GM12878 (cell line): ENCODE results near the gene FGGY. TPM values are rescaled to one million over a fixed set of nuclear protein-coding genes. Genes with fewer than 3 reads are reported as not detected.

ENCODE experiments used
- ATAC-seq: fragments of 200-7000 bp; cut with Tn5 transposase; 3 replicates; pipeline ENCODE4 v1.9.1; 2020; ENCODE audit warnings: mild to moderate bottlenecking, moderate library complexity
- BruUV-seq: library from RNA; stranded (reverse); fragments of 400-500 nt; replicated peaks from 2 replicates; lab custom pipeline; 2021; lab: Mats Ljungman, UMichigan
- CTCF ChIA-PET: fragments of 300-600 bp; sonication (Branson Sonifier 250); formaldehyde crosslinking; extraction: SDS; loops from one replicate; lab custom pipeline; 2021; ENCODE audit warnings: inconsistent platforms; lab: Yijun Ruan, JAX
- POLR2A ChIA-PET: fragments of 350-600 bp; formaldehyde crosslinking; extraction: SDS; loops from one replicate; lab custom pipeline; 2021; ENCODE audit warnings: inconsistent platforms; lab: Charles Lee
- RAD21 ChIA-PET: fragments of 300-600 bp; sonication (Branson Sonifier 250); formaldehyde crosslinking; loops from one replicate; lab custom pipeline; 2023; ENCODE audit warnings: antibody characterized with exemption; ENCODE audit not compliant: unreplicated experiment; lab: Charles Lee
- SMC1A ChIA-PET: fragments of 300-600 bp; sonication (Branson Sonifier 250); formaldehyde crosslinking; loops from one replicate; lab custom pipeline; 2023; ENCODE audit not compliant: unreplicated experiment, uncharacterized antibody; lab: Charles Lee
- DNase-seq: peaks from one replicate; pipeline ENCODE4 v3.0.0-alpha.2; 2011; ENCODE audit warnings: low read depth, low spot score
- FAIRE-seq: peaks from 3 replicates; lab custom pipeline; 2011; peaks lifted over from hg19 to GRCh38; lab: Jason Lieb, UNC
- H2AFZ ChIP-seq: 2 replicates; pipeline ENCODE4 v1.6.0; 2011; ENCODE audit warnings: low read depth, low read length, control low read depth; ENCODE audit not compliant: control insufficient read depth
- H3K27ac ChIP-seq: 2 replicates; pipeline ENCODE4 v1.5.1; 2011; ENCODE audit warnings: control low read depth; ENCODE audit not compliant: control insufficient read depth, insufficient read depth
- H3K27me3 ChIP-seq, 2 experiments: replicated peaks in 1 of 2; 2 replicates each; pipeline versions ENCODE4 v1.6.0 to v1.6.1; 2011; ENCODE audit warnings: low read length in 1 of 2; ENCODE audit not compliant: control insufficient read depth in 2 of 2, insufficient read depth in 2 of 2
- H3K36me3 ChIP-seq, 2 experiments: 2 replicates each; pipeline ENCODE4 v1.5.1; 2011; ENCODE audit warnings: low read length in 1 of 2; ENCODE audit not compliant: control insufficient read depth in 2 of 2, insufficient read depth in 2 of 2
- H3K4me1 ChIP-seq: 2 replicates; pipeline ENCODE4 v1.6.1; 2011; ENCODE audit warnings: mild to moderate bottlenecking, low read length, moderate library complexity, mixed read lengths; ENCODE audit not compliant: control insufficient read depth, insufficient read depth
- H3K4me2 ChIP-seq: 2 replicates; pipeline ENCODE4 v1.6.0; 2011; ENCODE audit warnings: control low read depth; ENCODE audit not compliant: control insufficient read depth, insufficient read depth
- H3K4me3 ChIP-seq: fragments of 200-600 bp; sonication (generic); 2 replicates; pipeline ENCODE4 v1.5.1; 2016
- H3K79me2 ChIP-seq: 2 replicates; pipeline ENCODE4 v1.6.0; 2011; ENCODE audit warnings: low read length; ENCODE audit not compliant: control insufficient read depth, insufficient read depth
- H3K9ac ChIP-seq: 2 replicates; pipeline ENCODE4 v1.8.0; 2011; ENCODE audit warnings: low read length, control low read depth, mixed read lengths; ENCODE audit not compliant: control insufficient read depth, insufficient read depth
- H3K9me3 ChIP-seq: replicated peaks from 3 replicates; pipeline ENCODE4 v1.5.1; 2011; ENCODE audit warnings: mild to moderate bottlenecking, low read length; ENCODE audit not compliant: control insufficient read depth, insufficient read depth
- H4K20me1 ChIP-seq: 2 replicates; pipeline ENCODE4 v1.6.0; 2011; ENCODE audit not compliant: control insufficient read depth, insufficient read depth
- FOXM1 ChIP-seq: IDR thresholded peaks from 2 replicates; pipeline ENCODE4 v1.6.1; 2012; ENCODE audit warnings: low read depth, mild to moderate bottlenecking, inconsistent platforms, low read length, moderate library complexity
- IKZF2 ChIP-seq, 2 experiments: fragments of 450-650 bp; IDR thresholded peaks; 2 replicates each; pipeline ENCODE4 v1.6.1; 2017; ENCODE audit warnings: mild to moderate bottlenecking in 2 of 2, moderate library complexity in 2 of 2
- PAX8 ChIP-seq: fragments of 450-650 bp; IDR thresholded peaks from 2 replicates; pipeline ENCODE4 v1.6.1; 2017; ENCODE audit warnings: mild to moderate bottlenecking, moderate library complexity
- RELA ChIP-seq: fragments of 450-650 bp; IDR thresholded peaks from 2 replicates; pipeline ENCODE4 v1.8.0; 2014; ENCODE audit warnings: borderline replicate concordance; ENCODE audit not compliant: partially characterized antibody
- TCF12 ChIP-seq: IDR thresholded peaks from 2 replicates; pipeline ENCODE4 v1.6.1; 2011; ENCODE audit warnings: low read depth, mild to moderate bottlenecking, low read length
- ZNF207 ChIP-seq: fragments of 450-650 bp; IDR thresholded peaks from 2 replicates; pipeline ENCODE4 v1.6.1; 2014; ENCODE audit warnings: antibody characterized with exemption, mild to moderate bottlenecking, borderline replicate concordance
- ZNF24 ChIP-seq: fragments of 450-650 bp; IDR thresholded peaks from 2 replicates; pipeline ENCODE4 v1.6.1; 2017; ENCODE audit warnings: antibody characterized with exemption, mild to moderate bottlenecking
- ZNF592 ChIP-seq: fragments of 450-650 bp; IDR thresholded peaks from 2 replicates; pipeline ENCODE4 v1.6.1; 2017; ENCODE audit warnings: mild to moderate bottlenecking, moderate library complexity
- ZZZ3 ChIP-seq: IDR thresholded peaks from 2 replicates; pipeline ENCODE4 v1.6.1; 2011; ENCODE audit warnings: low read depth; ENCODE audit not compliant: control insufficient read depth, insufficient read length
- in situ Hi-C: fragments of 300-500 bp; cut with MboI; formaldehyde crosslinking; loops from 9 replicates; pipeline ENCODE4 v1.14.3; 2018; ENCODE audit warnings: mixed read lengths
- intact Hi-C: fragments of 100-400 bp; cut with micrococcal nuclease; formaldehyde crosslinking; loops from one replicate; pipeline ENCODE4 v1.14.2; 2022; ENCODE audit not compliant: unreplicated experiment
- polyA plus RNA-seq, 11 experiments: library from polyadenylated mRNA; depleted of rRNA in 4 of 11; unstranded in 6 of 11; stranded (reverse) in 5 of 11; fragments of >200 nt; fragmentation: Nextera tagmentation in 4 of 11; fragmentation: Illumina TruSeq in 1 of 11; extraction: Ambion mirVana in 4 of 11; extraction: Trizol in 1 of 11; gene quantifications; 1 replicate in 1 of 11; 2 replicates in 10 of 11; pipeline versions ENCODE4 v1.2.1 to v1.2.3, GENCODE V29; 2011 to 2016; ENCODE audit warnings: inconsistent platforms in 2 of 11, missing spikeins in 2 of 11, low read depth in 1 of 11
- total RNA-seq, 4 experiments: library from RNA; depleted of rRNA in 3 of 4; stranded (reverse); fragments of >200 nt in 3 of 4; fragmentation: Illumina TruSeq in 1 of 4; extraction: Trizol in 1 of 4; gene quantifications; 2 replicates each; pipeline versions ENCODE4 v1.2.1 to v1.2.3, GENCODE V29; 2013 to 2021
- TF ChIP-seq, protein P1 (sequence below): IDR thresholded peaks from 2 replicates; pipeline ENCODE4 v1.6.1; 2011; ENCODE audit warnings: borderline replicate concordance, low read depth, mild to moderate bottlenecking, moderate library complexity, mixed read lengths, low read length; ENCODE audit not compliant: insufficient read depth; ENCODE audit errors: extremely low read length

The FGGY gene
- total and polyA plus RNA-seq, 10 of the 15 experiments (the other 5 are each of a cell fraction or from before 2014, with no cell fraction given): 6.2 to 11.9 (median 7.5) TPM

DNA sequence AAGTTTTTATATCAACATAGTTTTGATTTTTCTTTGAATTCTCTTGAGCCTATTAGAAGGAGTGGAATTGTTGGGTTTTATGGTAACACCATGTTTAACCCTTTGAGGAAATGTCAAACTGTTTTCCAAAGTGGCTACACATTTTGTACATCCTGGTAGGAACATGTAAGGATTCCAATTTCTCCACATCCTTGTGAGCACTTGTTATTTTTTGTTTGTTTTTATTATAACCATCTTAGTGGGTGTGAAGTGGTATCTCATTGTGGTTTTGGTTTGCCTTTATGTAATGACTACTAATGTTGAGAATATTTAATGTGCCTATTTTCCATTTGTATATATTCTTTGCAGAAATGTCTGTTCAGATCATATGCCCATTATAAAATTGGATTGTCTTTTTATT, 120.5 kb downstream of the FGGY start:
- POLR2A ChIA-PET: no interaction called here
- no TSS peak for BruUV-seq
- TF ChIP-seq FOXM1 (no peak), RELA (no peak), PAX8 (no peak), IKZF2 (IDR thresholded peaks at IDR 0.05) (no peak), ZNF207 (no peak), ZZZ3 (no peak), TCF12 (no peak), ZNF24 (no peak), ZNF592 (no peak)
- TF ChIP-seq, protein P1, sequence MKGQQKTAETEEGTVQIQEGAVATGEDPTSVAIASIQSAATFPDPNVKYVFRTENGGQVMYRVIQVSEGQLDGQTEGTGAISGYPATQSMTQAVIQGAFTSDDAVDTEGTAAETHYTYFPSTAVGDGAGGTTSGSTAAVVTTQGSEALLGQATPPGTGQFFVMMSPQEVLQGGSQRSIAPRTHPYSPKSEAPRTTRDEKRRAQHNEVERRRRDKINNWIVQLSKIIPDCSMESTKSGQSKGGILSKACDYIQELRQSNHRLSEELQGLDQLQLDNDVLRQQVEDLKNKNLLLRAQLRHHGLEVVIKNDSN: no peak
- TF ChIP-seq, all 136 proteins: peak for 0
- Histone ChIP-seq H3K36me3 (no peaks in the 10 kb centered on the region), H3K9me3 (no peaks in the 10 kb centered on the region), H4K20me1 (no peaks in the 10 kb centered on the region), H2AFZ (no peak overlapping the region), H3K79me2 (no peaks in the 10 kb centered on the region), H3K4me1 (peaks cover 7% of the 10 kb centered on the region), H3K4me2 (no peak overlapping the region), H3K9ac (no peak overlapping the region), H3K27ac (no peak overlapping the region), H3K27me3 (no peaks in the 10 kb centered on the region), H3K4me3 (no peak overlapping the region)
- DNase-seq (no peak), FAIRE-seq (no peak), ATAC-seq (no peak)
- intact Hi-C loops (no loop called here), in situ Hi-C loops (no loop called here)
- RAD21 ChIA-PET: no interaction called here
- CTCF ChIA-PET: no interaction called here
- SMC1A ChIA-PET: no interaction called here
